NK-92 treated with Interleukin-12 subunit alpha and Interleukin-12 subunit beta, amount 100 ng/mL, for 24 hours (cell line): ENCODE measurements around the gene DOCK3.
"Not testable (repeated sequence)": the region's sequence is repeated elsewhere in the genome, so short reads cannot be mapped to it uniquely, and the experiment has no call there.

Source experiments
- DNase-seq: peaks from one replicate; lab custom pipeline; 2025; lab: John Stamatoyannopoulos, UW

Gene DOCK3

GRCh38 chr3:50651920-50652529 lies 22.7 kb upstream of the DOCK3 start:
- no peak for DNase-seq

GRCh38 chr3:50652709-50653108 lies 22.0 kb upstream of the DOCK3 start:
- DNase-seq: no peak

- DNase-seq: no peak
These were observed 20.7 kb upstream of the DOCK3 start for GRCh38 chr3:50653937-50654595.

- DNase-seq: no peak
These were observed 19.5 kb upstream of the DOCK3 start for GRCh38 chr3:50655009-50655830.

- no peak for DNase-seq
These were observed 18.1 kb upstream of the DOCK3 start for GRCh38 chr3:50656417-50657195.

GRCh38 chr3:50657407-50657806 lies 17.3 kb upstream of the DOCK3 start:
- no peak for DNase-seq

GRCh38 chr3:50657816-50658215 lies 16.9 kb upstream of the DOCK3 start:
- no peak for DNase-seq

GRCh38 chr3:50658416-50658815 lies 16.3 kb upstream of the DOCK3 start:
- DNase-seq: no peak

- DNase-seq: no peak
These were observed 15.9 kb upstream of the DOCK3 start for GRCh38 chr3:50658831-50659230.

GRCh38 chr3:50660386-50660785 lies 14.3 kb upstream of the DOCK3 start:
- DNase-seq: no peak

GRCh38 chr3:50661321-50661837 lies 13.3 kb upstream of the DOCK3 start:
- no peak for DNase-seq

GRCh38 chr3:50662408-50662807 lies 12.3 kb upstream of the DOCK3 start:
- no peak for DNase-seq

GRCh38 chr3:50665081-50665840 lies 9.5 kb upstream of the DOCK3 start:
- no peak for DNase-seq

- not testable (repeated sequence) for DNase-seq
These were observed 8.9 kb upstream of the DOCK3 start for GRCh38 chr3:50665841-50666115.

GRCh38 chr3:50666837-50667236 lies 7.9 kb upstream of the DOCK3 start:
- no peak for DNase-seq

GRCh38 chr3:50671331-50671730 lies 3.4 kb upstream of the DOCK3 start:
- no peak for DNase-seq

GRCh38 chr3:50672656-50673055 lies 2.1 kb upstream of the DOCK3 start:
- DNase-seq: no peak

GRCh38 chr3:50673931-50674330 lies 796 bp upstream of the DOCK3 start:
- DNase-seq: no peak

GRCh38 chr3:50675179-50676030 lies 678 bp downstream of the DOCK3 start:
- no peak for DNase-seq

GRCh38 chr3:50676031-50676705 lies 1.4 kb downstream of the DOCK3 start:
- DNase-seq: no peak
